ENCODE measurements around the gene HES7. TPM values are rescaled to one million over a fixed set of nuclear protein-coding genes. Genes with fewer than 3 reads are reported as not detected.

HES7 gene
- total and polyA plus RNA-seq, 9 of the 15 experiments (the other 6 are each of a cell fraction or from before 2014, with no cell fraction given): 0.03 to 1.7 (median 0.14) TPM; not detected in 1

GRCh38 chr17:8173056-8173870 is 49.4 kb upstream of the HES7 start (continued):
- TF ChIP-seq ZBTB40 (IDR thresholded peaks at IDR 0.05): peak; percentile 39
- TF ChIP-seq ZBTB40 (CRISPR knock-in tag; IDR thresholded peaks at IDR 0.05): no peak
- peak; percentile 90 for TF ChIP-seq DPF2 (IDR thresholded peaks at IDR 0.05)
- peak; percentile 76 for TF ChIP-seq CREB1 (IDR thresholded peaks at IDR 0.05)
- peak; percentile 62; the same call in 1 of the 2 replicates for TF ChIP-seq CREB1 (CRISPR knock-in tag; IDR thresholded peaks at IDR 0.05)
- no peak for TF ChIP-seq PCBP2 (IDR thresholded peaks at IDR 0.05; ENCODE audit: low read depth, low read length, poor library complexity, severe bottlenecking)
- TF ChIP-seq ZC3H4 (CRISPR knock-in tag; IDR thresholded peaks at IDR 0.05; ENCODE audit: borderline replicate concordance): peak; percentile 92
- peak; percentile 80; the same call in 1 of the 2 replicates for TF ChIP-seq HIVEP1 (CRISPR knock-in tag; IDR thresholded peaks at IDR 0.05)
- TF ChIP-seq DNMT1 (IDR thresholded peaks at IDR 0.05): no peak; the same call in 1 of the 2 replicates
- TF ChIP-seq TFE3 (CRISPR knock-in tag; IDR thresholded peaks at IDR 0.05): peak; percentile 48; the same call in 1 of the 2 replicates
- peak; percentile 66 for TF ChIP-seq TCF3 (CRISPR knock-in tag; IDR thresholded peaks at IDR 0.05)
- TF ChIP-seq YY1 (IDR thresholded peaks at IDR 0.05; ENCODE audit: borderline replicate concordance in 1 of 3, control insufficient read depth in 1 of 3, extremely low read depth in 1 of 3, insufficient read depth in 3 of 3, insufficient read length in 1 of 3, insufficient replicate concordance in 2 of 3, low read depth in 1 of 3, low read length in 2 of 3): peak in 1 of 3 experiments; percentile 80
- TF ChIP-seq HBP1 (CRISPR knock-in tag; IDR thresholded peaks at IDR 0.05): peak; percentile 100

Measured in K562 (cell line).